Renal pelvis (tissue), 4 donors: ENCODE measurements around the gene MAD1L1. TPM values are rescaled to one million over a fixed set of nuclear protein-coding genes. Genes with fewer than 3 reads are reported as not detected.
"Not testable (repeated sequence)": the region's sequence is repeated elsewhere in the genome, so short reads cannot be mapped to it uniquely, and the experiment has no call there.

Experiments
- DNase-seq: peaks from one replicate; pipeline ENCODE4 v3.0.0-alpha.2; 2013
- polyA plus RNA-seq, 3 donors: library from polyadenylated mRNA; unstranded; fragments of 120-200 nt; gene quantifications; one replicate each; pipeline ENCODE4 v1.2.1, GENCODE V29; 2013; ENCODE audit not compliant: insufficient read length in 3 of 3

The MAD1L1 gene
- polyA plus RNA-seq, 3 donors: 27.0 to 27.6 (median 27.3) TPM

- no peak for DNase-seq
Measured at GRCh38 chr7:2003931-2004812, 228.6 kb downstream of the MAD1L1 start.

GRCh38 chr7:2003451-2003930, 229.3 kb downstream of the MAD1L1 start:
- DNase-seq: no peak

- DNase-seq: no peak
Measured at GRCh38 chr7:2002561-2003450, 229.9 kb downstream of the MAD1L1 start.

GRCh38 chr7:2001601-2002442, 230.9 kb downstream of the MAD1L1 start:
- DNase-seq: no peak

- no peak for DNase-seq
Measured at GRCh38 chr7:2000746-2001321, 231.9 kb downstream of the MAD1L1 start.

- no peak for DNase-seq
Measured at GRCh38 chr7:2000153-2000687, 232.5 kb downstream of the MAD1L1 start.

- no peak for DNase-seq
Measured at GRCh38 chr7:1999278-1999984, 233.3 kb downstream of the MAD1L1 start.

GRCh38 chr7:1998146-1998545, 234.6 kb downstream of the MAD1L1 start:
- no peak for DNase-seq

- DNase-seq: no peak
Measured at GRCh38 chr7:1997537-1998076, 235.1 kb downstream of the MAD1L1 start.

GRCh38 chr7:1996816-1997215, 235.9 kb downstream of the MAD1L1 start:
- DNase-seq: no peak

GRCh38 chr7:1995911-1996420, 236.8 kb downstream of the MAD1L1 start:
- not testable (repeated sequence) for DNase-seq

- DNase-seq: no peak
Measured at GRCh38 chr7:1995426-1995825, 237.3 kb downstream of the MAD1L1 start.

GRCh38 chr7:1994931-1995330, 237.8 kb downstream of the MAD1L1 start:
- DNase-seq: no peak

GRCh38 chr7:1993776-1994740, 238.7 kb downstream of the MAD1L1 start:
- DNase-seq: no peak

GRCh38 chr7:1993031-1993695, 239.6 kb downstream of the MAD1L1 start:
- no peak for DNase-seq

- no peak for DNase-seq
Measured at GRCh38 chr7:1992554-1992953, 240.2 kb downstream of the MAD1L1 start.

GRCh38 chr7:1990001-1990670, 242.6 kb downstream of the MAD1L1 start:
- no peak for DNase-seq
